ENCODE results near the gene FBXL20.
"Not testable (repeated sequence)": the region's sequence is repeated elsewhere in the genome, so short reads cannot be mapped to it uniquely, and the experiment has no call there.

FBXL20 gene

DNA sequence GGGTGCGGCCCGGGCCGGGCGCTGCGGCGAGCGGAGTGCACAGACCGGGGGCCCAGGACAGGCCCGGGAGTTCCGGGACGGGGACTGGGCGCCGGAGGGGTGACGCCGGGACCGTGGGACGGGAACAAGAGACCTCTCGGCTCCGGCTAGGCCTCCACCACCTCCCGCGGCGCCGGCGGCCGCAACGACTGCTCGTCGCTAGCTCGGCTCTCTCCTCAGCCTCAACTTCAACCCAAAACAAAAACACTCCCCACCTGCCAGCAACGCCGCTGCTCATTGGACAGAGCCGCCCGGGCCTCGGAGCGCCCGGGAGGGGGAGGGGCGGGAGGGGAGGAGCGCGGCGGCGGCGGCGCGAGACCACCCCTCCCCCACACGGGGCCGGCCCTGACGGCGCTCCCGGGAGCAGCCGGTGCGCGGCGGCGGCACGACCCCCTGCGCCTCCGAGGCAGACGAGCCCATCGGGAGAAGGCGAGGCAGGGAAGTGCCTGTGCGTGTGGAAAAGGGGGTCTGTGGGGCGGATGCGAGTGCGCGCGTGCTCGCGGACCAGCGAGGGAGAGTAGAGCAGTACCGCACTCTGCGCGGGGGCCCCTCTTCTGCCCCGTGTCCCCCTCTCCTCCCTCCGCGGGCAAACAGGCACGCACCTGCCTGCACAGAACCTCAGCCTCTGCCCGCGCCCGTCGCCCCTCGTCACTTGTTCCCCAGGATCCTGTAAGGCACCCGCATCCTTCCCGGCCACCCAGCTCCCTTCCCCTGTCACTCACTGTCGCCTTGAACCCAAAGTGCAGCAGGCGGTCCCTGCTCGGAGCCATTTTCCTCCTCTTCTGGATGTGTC lies at the start of gene FBXL20:
Gene FBXL20, minus strand, starts transcription at position 215 of the 832 bp plus-strand sequence. CDS start 224 bp downstream, outside the sequence.
- TF ChIP-seq, protein P1, sequence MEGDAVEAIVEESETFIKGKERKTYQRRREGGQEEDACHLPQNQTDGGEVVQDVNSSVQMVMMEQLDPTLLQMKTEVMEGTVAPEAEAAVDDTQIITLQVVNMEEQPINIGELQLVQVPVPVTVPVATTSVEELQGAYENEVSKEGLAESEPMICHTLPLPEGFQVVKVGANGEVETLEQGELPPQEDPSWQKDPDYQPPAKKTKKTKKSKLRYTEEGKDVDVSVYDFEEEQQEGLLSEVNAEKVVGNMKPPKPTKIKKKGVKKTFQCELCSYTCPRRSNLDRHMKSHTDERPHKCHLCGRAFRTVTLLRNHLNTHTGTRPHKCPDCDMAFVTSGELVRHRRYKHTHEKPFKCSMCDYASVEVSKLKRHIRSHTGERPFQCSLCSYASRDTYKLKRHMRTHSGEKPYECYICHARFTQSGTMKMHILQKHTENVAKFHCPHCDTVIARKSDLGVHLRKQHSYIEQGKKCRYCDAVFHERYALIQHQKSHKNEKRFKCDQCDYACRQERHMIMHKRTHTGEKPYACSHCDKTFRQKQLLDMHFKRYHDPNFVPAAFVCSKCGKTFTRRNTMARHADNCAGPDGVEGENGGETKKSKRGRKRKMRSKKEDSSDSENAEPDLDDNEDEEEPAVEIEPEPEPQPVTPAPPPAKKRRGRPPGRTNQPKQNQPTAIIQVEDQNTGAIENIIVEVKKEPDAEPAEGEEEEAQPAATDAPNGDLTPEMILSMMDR (IDR thresholded peaks at IDR 0.05; ENCODE audit: low read depth, low read length): no peak
- Histone ChIP-seq H3K4me3 (ENCODE audit: low read depth, low read length) (peak within 1 kb of the TSS; percentile 95), H3K27me3 (ENCODE audit: insufficient read depth, low read depth, severe bottlenecking) (no peaks in the 10 kb centered on the region), H3K36me3 (peaks cover 16% of the 10 kb centered on the region), H3K9me3 (ENCODE audit: severe bottlenecking) (no peaks in the 10 kb centered on the region), H3K27ac (peak within 1 kb of the TSS; percentile 91)
- peak; percentile 91 for DNase-seq

DNA sequence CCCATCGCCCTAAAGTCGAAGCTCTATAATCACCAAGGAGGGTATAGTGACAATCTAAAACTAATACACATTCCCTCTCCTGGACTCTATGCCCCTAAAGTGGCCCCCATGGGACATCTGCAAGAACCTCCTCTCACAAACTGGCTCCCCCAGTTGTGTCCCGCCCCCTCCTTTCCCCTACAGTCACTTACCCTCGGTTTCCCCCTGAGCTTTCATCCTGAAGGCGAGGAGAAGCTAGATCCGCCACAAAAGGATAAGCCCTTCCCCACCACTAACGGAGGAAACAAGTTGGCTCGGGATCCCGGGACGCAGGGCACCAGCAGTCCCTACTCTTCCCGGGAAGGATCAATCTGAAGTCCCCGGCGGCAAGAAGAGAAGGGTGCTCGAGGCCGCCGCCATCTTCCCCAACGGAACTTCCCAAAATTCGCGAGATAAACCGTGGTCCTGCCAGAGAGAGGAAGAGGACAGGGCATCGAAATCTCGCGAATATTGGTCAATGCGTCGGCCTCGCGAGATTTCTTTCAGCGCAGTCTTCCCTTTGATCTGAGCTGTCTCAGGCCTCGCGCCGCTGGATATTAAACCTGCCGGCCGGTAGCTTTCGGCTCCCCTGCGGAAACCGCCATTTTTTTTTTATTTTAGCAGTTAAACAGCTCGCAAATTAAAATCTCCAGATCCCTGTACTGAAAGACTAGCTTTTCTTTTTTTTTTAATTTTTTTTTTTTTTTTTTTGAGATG lies 49.6 kb upstream of the FBXL20 start, which contains the start of gene MED1:
Gene MED1, minus strand, starts transcription at position 417 of the 735 bp plus-strand sequence. Its CDS starts 201 bp downstream, at position 216.
- Histone ChIP-seq H3K9me3 (ENCODE audit: severe bottlenecking) (no peaks in the 10 kb centered on the region), H3K36me3 (peaks cover 37% of the 10 kb centered on the region), H3K27ac (peak within 1 kb of the TSS; percentile 96), H3K4me3 (ENCODE audit: low read depth, low read length) (peak within 1 kb of the TSS; percentile 99), H3K27me3 (ENCODE audit: insufficient read depth, low read depth, severe bottlenecking) (no peaks in the 10 kb centered on the region)
- TF ChIP-seq, protein P1 (IDR thresholded peaks at IDR 0.05; ENCODE audit: low read depth, low read length): no peak
- peak; percentile 99 for DNase-seq

DNA sequence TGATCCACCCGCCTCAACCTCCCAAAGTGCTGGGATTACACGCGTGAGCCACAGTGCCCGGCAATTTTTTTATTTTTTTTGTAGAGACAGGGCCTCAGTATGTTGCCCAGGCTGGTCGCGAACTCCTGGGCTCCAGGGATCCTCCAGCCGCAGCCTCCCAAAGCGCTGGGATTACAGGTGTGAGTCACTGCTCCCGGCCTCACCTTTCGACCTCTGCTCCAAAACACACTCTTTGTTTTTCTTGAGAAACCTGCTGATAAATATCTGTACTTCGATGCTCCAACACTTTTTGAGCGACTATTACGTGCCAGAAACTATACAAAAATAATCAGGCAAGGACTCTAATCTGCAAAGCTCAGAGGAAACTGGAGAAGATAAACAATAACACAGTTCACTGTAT lies 48.6 kb upstream of the FBXL20 start:
- Histone ChIP-seq H3K4me3 (ENCODE audit: low read depth, low read length) (peak overlapping the region; percentile 99), H3K9me3 (ENCODE audit: severe bottlenecking) (no peaks in the 10 kb centered on the region), H3K27me3 (ENCODE audit: insufficient read depth, low read depth, severe bottlenecking) (no peaks in the 10 kb centered on the region), H3K36me3 (peaks cover 46% of the 10 kb centered on the region), H3K27ac (peak overlapping the region; percentile 96; the same call in 1 of the 2 replicates)
- TF ChIP-seq, protein P1 (IDR thresholded peaks at IDR 0.05; ENCODE audit: low read depth, low read length): no peak
- no peak for DNase-seq

GRCh38 chr17:39447561-39447960 lies 46.1 kb upstream of the FBXL20 start:
- no peaks in the 10 kb centered on the region for H3K9me3 ChIP-seq (ENCODE audit: severe bottlenecking)
- TF ChIP-seq, protein P1 (IDR thresholded peaks at IDR 0.05; ENCODE audit: low read depth, low read length): no peak
- H3K27me3 ChIP-seq (ENCODE audit: insufficient read depth, low read depth, severe bottlenecking): no peaks in the 10 kb centered on the region
- no peak overlapping the region for H3K4me3 ChIP-seq (ENCODE audit: low read depth, low read length)
- H3K36me3 ChIP-seq: peaks cover 68% of the 10 kb centered on the region
- no peak overlapping the region for H3K27ac ChIP-seq
- DNase-seq: no peak

GRCh38 chr17:39443326-39443725 lies 41.9 kb upstream of the FBXL20 start:
- no peak overlapping the region for H3K27ac ChIP-seq
- H3K36me3 ChIP-seq: peaks cover 95% of the 10 kb centered on the region

GRCh38 chr17:39439868-39440267 lies 38.4 kb upstream of the FBXL20 start:
- H3K27ac ChIP-seq; H3K27me3 ChIP-seq (ENCODE audit: insufficient read depth, low read depth, severe bottlenecking): not testable (repeated sequence)
- H3K36me3 ChIP-seq: peaks cover 96% of the 10 kb centered on the region

More at GRCh38 chr17:39443326-39443725, 41.9 kb upstream of the FBXL20 start:
- TF ChIP-seq, protein P1 (IDR thresholded peaks at IDR 0.05; ENCODE audit: low read depth, low read length): no peak
- DNase-seq: no peak
- Histone ChIP-seq H3K27me3 (ENCODE audit: insufficient read depth, low read depth, severe bottlenecking) (no peaks in the 10 kb centered on the region), H3K4me3 (ENCODE audit: low read depth, low read length) (no peak overlapping the region), H3K9me3 (ENCODE audit: severe bottlenecking) (no peaks in the 10 kb centered on the region)

More at GRCh38 chr17:39439868-39440267, 38.4 kb upstream of the FBXL20 start:
- not testable (repeated sequence) for DNase-seq; H3K9me3 ChIP-seq (ENCODE audit: severe bottlenecking); H3K4me3 ChIP-seq (ENCODE audit: low read depth, low read length)

All from WERI-Rb-1 (cell line).